COLO668 (cell line): ENCODE results near the gene EMP2.

Source experiments
- DNase-seq: peaks from one replicate; lab custom pipeline; 2025; ENCODE audit not compliant: unreplicated experiment; lab: John Stamatoyannopoulos, UW

EMP2 gene

DNA sequence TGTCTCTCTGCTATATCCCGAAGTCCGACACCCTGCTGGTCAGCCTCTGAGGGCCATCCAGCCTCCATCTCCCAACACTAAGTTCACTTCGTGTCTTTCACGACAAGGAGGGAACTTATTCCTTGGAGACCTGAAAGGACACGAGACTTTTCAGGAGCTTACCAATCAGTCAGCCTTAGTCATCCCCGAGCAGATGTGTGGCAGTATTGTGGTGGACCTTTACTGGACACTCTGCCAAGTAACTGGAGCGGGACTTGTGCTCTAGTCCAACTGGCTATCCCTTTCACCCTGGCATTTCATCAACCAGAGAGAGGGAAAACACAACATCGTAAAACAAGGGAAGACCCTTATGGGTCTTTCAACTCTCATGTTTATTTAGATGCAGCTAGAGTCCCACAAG is 87.1 kb downstream of the EMP2 start:
- DNase-seq: no peak

GRCh38 chr16:10490141-10490540 is 90.3 kb downstream of the EMP2 start:
- no peak for DNase-seq

DNA sequence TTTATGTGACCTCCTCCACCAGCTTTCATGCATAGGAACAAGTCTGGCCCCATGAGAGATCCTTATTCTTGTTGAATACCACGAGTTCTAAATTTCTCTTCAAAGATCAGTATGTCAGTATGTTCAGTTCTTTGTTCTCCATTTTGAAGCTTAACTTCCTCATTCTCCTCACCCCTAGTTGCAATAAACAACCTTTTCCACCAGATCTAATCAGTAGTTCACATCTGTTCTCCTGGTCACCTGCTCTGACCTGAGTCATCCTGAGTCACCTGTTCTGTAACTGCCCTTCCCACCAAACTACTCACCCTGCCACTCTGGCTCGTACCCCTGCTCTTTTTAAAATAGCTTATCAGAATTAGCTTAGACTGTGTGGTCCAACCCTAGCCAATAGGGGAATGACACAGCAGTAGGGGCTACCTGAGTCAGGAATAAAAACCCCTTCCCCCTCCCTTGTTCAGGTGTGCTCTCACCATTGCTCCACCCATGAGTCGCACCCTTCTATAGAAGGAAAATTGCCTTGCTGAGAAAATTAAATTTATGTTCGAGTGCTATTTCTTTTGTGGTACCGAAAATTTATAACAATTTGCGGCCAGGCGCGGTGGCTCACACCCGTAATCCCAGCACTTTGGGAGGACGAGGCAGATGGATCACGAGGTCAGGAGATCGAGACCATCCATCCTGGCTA is 94.6 kb downstream of the EMP2 start:
- DNase-seq: no peak

- DNase-seq: no peak
Measured at GRCh38 chr16:10485159-10485558, 95.2 kb downstream of the EMP2 start.

DNA sequence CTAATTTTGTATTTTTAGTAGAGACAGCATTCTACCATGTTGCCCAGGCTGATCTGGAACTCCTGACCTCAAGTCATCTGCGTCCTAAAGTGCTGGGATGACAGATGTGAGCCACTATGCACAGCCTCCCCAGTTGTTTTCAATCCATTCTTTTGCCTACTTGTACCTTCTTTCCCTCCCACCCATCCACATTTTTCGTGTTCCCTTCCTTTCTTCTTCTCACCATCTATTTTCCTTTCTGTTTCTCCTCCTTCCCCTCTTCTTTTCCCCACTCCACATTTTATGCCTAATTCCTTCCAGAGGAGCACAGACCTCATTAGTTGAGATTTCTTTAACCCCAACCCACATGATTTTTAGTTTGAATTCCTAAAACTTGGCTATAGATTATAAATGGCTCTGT is 100.2 kb downstream of the EMP2 start:
- no peak for DNase-seq
